Stimulated activated naive CD8-positive, alpha-beta T cell treated with anti-CD3 and anti-CD28 coated beads, Interleukin-15, amount 100 ng/mL, for 72 hours (primary cell): Measurements from ENCODE around the gene LIPG.
"Not testable (repeated sequence)": the region's sequence is repeated elsewhere in the genome, so short reads cannot be mapped to it uniquely, and the experiment has no call there.

ENCODE experiments used
- ATAC-seq: fragments of 150-1000 bp; cut with Tn5 transposase; 2 replicates; pipeline ENCODE4 v1.10.0; 2021; ENCODE audit warnings: mild to moderate bottlenecking, moderate library complexity
- DNase-seq, 2 donors: peaks; one replicate each; pipeline ENCODE4 v3.0.0; 2021 to 2022
- H3K27ac Mint-ChIP-seq, 2 donors: one replicate each; pipeline ENCODE4 v1.8.0; 2022; ENCODE audit warnings: mild to moderate bottlenecking in 2 of 2, mixed read lengths in 2 of 2, moderate library complexity in 2 of 2
- H3K27me3 Mint-ChIP-seq: one replicate; pipeline ENCODE4 v1.8.0; 2022; ENCODE audit warnings: mixed read lengths
- H3K4me1 Mint-ChIP-seq: one replicate; pipeline ENCODE4 v1.8.0; 2022; ENCODE audit warnings: mild to moderate bottlenecking, mixed read lengths
- H3K4me3 Mint-ChIP-seq, 2 donors: one replicate each; pipeline ENCODE4 v1.8.0; 2022; ENCODE audit warnings: mild to moderate bottlenecking in 2 of 2, mixed read lengths in 2 of 2, moderate library complexity in 1 of 2
- H3K9me3 Mint-ChIP-seq, 2 donors: one replicate each; pipeline ENCODE4 v1.8.0; 2022; ENCODE audit warnings: mixed read lengths in 2 of 2

The LIPG gene

DNA sequence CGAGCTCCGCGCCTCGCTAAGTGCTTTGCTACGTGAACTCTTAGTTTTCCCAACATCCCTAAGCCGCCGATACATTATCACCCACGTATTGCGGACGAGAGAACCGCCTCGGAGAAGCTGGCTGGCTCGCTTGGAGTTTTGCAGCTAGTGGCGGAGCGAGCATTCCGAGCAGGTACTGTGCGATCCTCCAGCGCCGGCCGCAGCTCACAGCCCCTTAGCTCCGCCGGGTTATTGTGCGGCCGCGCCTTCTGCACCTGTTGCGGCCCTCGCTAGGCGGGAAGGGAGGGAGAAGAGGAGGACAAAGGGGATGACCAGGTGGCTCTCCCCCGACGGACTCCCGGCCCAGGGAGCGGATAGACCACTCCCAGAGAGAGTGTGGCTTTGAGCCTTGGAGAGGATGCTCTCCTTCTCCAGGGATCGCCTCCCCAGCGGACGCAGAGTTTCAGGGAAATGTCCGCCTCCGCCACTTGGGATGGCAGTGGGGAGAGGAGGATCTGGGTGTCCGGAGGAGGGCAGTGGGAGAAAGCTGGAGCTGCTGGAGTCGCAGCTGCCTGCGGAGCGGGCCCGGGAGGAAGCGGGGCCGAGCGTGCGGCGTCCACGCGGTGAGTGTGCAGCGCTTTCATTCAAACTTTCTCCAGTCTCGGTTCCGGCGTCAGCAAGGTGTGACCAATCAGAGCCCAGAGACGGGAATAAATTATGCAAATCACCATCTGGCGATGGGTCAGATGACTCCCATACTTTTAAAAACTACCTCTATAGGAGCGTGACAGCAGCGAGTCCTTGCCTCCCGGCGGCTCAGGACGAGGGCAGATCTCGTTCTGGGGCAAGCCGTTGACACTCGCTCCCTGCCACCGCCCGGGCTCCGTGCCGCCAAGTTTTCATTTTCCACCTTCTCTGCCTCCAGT lies at the start of gene LIPG:
Gene LIPG (plus strand): TSS at position 769 of the 905 bp plus-strand sequence. CDS start 252 bp downstream, outside the sequence.
- ATAC-seq: peak; percentile 86
- peak within 1 kb of the TSS in 1 of 2 donors; percentile 30 for H3K27ac Mint-ChIP-seq
- peaks cover 84% of the 10 kb centered on the region for H3K27me3 Mint-ChIP-seq

DNA sequence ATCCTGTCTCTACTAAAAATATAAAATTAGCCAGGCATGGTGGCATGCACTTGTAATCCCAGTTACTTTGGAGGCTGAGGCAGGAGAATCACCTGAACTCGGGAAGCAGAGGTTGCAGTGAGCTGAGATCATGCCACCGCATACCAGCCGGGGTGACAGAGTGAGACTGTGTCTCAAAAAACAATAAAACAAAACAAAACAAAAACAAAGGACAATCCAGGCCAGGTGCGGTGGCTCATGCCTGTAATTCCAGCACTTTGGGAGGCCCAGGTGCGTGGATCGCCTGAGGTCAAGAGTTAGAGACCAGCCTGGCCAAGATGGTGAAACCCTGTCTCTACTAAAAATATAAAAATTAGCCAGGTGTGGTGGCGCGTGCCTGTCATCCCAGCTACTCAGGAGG lies 49.0 kb upstream of the LIPG start:
- not testable (repeated sequence) for DNase-seq, ATAC-seq, H3K27ac Mint-ChIP-seq, H3K4me1 Mint-ChIP-seq, H3K4me3 Mint-ChIP-seq, H3K9me3 Mint-ChIP-seq
- peaks cover 14% of the 10 kb centered on the region for H3K27me3 Mint-ChIP-seq

More for the DNA sequence above, at the start of gene LIPG:
- peak; percentile 39 to 58 for DNase-seq
- Mint-ChIP-seq H3K4me1 (peaks cover 35% of the 10 kb centered on the region), H3K9me3 (no peaks in the 10 kb centered on the region), H3K4me3 (peak within 1 kb of the TSS; percentile 78 to 89)

GRCh38 chr18:49514577-49514976 lies 47.3 kb upstream of the LIPG start:
- no peak overlapping the region for H3K4me3 Mint-ChIP-seq
- H3K4me1 Mint-ChIP-seq: no peaks in the 10 kb centered on the region
- no peak for DNase-seq
- H3K27me3 Mint-ChIP-seq: peaks cover under 1% of the 10 kb centered on the region
- ATAC-seq: no peak
- H3K27ac Mint-ChIP-seq: no peak overlapping the region
- no peaks in the 10 kb centered on the region for H3K9me3 Mint-ChIP-seq

GRCh38 chr18:49515003-49515402 lies 46.9 kb upstream of the LIPG start:
- not testable (repeated sequence) for DNase-seq, ATAC-seq, H3K4me1 Mint-ChIP-seq, H3K27me3 Mint-ChIP-seq, H3K4me3 Mint-ChIP-seq, H3K27ac Mint-ChIP-seq, H3K9me3 Mint-ChIP-seq

GRCh38 chr18:49515516-49515915 lies 46.3 kb upstream of the LIPG start:
- H3K9me3 Mint-ChIP-seq: no peaks in the 10 kb centered on the region
- no peak for ATAC-seq
- no peak for DNase-seq
- no peaks in the 10 kb centered on the region for H3K27me3 Mint-ChIP-seq
- no peaks in the 10 kb centered on the region for H3K4me1 Mint-ChIP-seq
- H3K4me3 Mint-ChIP-seq: no peak overlapping the region
- no peak overlapping the region for H3K27ac Mint-ChIP-seq

DNA sequence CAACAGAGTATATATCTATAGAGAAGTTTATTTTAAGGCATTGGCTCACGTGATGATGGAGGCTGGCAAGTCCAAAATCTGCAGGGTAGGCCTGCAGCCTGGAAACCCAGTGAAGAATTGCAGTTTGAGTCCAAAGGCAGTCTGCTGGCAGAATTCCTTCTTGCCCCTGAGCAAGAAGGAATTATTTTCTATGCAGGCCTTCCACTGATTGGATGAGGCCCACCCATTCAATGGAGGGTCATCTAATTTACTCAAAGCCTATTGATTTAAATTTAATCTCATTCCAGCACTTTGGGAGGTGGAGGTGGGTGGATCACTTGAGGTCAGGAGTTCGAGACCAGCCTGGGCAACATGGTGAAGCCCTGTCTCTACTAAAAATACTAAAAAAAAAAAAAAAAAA lies 44.4 kb upstream of the LIPG start:
- no peaks in the 10 kb centered on the region for H3K9me3 Mint-ChIP-seq
- H3K4me3 Mint-ChIP-seq: no peak overlapping the region
- H3K27ac Mint-ChIP-seq: no peak overlapping the region
- no peaks in the 10 kb centered on the region for H3K27me3 Mint-ChIP-seq
- no peaks in the 10 kb centered on the region for H3K4me1 Mint-ChIP-seq
- no peak for DNase-seq
- ATAC-seq: no peak

- no peak for ATAC-seq
- no peak for DNase-seq
- Mint-ChIP-seq H3K27ac (peak overlapping the region in 1 of 2 donors; percentile 61), H3K4me3 (no peak overlapping the region), H3K9me3 (no peaks in the 10 kb centered on the region), H3K27me3 (no peaks in the 10 kb centered on the region), H3K4me1 (no peaks in the 10 kb centered on the region)
Measured at GRCh38 chr18:49519101-49519971, 42.5 kb upstream of the LIPG start.

- Mint-ChIP-seq H3K27me3 (no peaks in the 10 kb centered on the region), H3K4me1 (no peaks in the 10 kb centered on the region), H3K27ac (peak overlapping the region in 1 of 2 donors; percentile 64), H3K4me3 (no peak overlapping the region), H3K9me3 (no peaks in the 10 kb centered on the region)
- ATAC-seq (no peak), DNase-seq (no peak)
Measured at GRCh38 chr18:49520661-49521145, 41.2 kb upstream of the LIPG start.

- DNase-seq: no peak
- no peaks in the 10 kb centered on the region for H3K9me3 Mint-ChIP-seq
- ATAC-seq: no peak
- H3K27ac Mint-ChIP-seq: no peak overlapping the region
- no peak overlapping the region for H3K4me3 Mint-ChIP-seq
- H3K4me1 Mint-ChIP-seq: no peaks in the 10 kb centered on the region
- no peaks in the 10 kb centered on the region for H3K27me3 Mint-ChIP-seq
Measured at GRCh38 chr18:49521216-49521835, 40.5 kb upstream of the LIPG start.

DNA sequence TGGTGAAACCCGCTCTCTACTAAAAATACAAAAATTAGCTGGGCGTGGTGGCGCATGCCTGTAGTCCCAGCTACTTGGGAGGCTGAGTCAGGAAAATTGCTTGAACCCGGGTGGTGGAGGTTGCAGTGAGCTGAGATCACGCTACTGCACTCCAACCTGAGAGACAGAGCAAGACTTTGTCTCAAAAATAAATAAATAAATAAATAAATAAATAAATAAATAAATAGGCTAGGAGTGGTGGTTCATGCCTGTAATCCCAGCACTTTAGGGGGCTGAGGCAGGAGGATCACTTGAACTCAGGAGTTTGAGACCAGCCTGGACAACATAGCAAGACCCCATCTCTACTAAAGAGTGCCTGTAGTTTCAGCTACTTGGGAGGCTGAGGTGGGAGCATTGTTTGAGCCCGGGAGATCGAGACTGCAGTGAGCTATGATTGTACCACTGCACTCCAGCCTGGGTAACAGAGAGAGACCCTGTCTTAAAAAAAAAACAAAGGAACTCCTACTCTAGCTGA lies 38.2 kb upstream of the LIPG start:
- not testable (repeated sequence) for H3K27me3 Mint-ChIP-seq, H3K4me1 Mint-ChIP-seq, H3K4me3 Mint-ChIP-seq, ATAC-seq, DNase-seq, H3K9me3 Mint-ChIP-seq
- H3K27ac Mint-ChIP-seq: peak overlapping the region in 1 of 2 donors; percentile 1

- ATAC-seq (no peak), DNase-seq (no peak)
- Mint-ChIP-seq H3K27me3 (peaks cover 3% of the 10 kb centered on the region), H3K9me3 (no peaks in the 10 kb centered on the region), H3K4me3 (no peak overlapping the region), H3K27ac (peak overlapping the region in 1 of 2 donors; percentile 35), H3K4me1 (no peaks in the 10 kb centered on the region)
Measured at GRCh38 chr18:49524349-49524748, 37.5 kb upstream of the LIPG start.

DNA sequence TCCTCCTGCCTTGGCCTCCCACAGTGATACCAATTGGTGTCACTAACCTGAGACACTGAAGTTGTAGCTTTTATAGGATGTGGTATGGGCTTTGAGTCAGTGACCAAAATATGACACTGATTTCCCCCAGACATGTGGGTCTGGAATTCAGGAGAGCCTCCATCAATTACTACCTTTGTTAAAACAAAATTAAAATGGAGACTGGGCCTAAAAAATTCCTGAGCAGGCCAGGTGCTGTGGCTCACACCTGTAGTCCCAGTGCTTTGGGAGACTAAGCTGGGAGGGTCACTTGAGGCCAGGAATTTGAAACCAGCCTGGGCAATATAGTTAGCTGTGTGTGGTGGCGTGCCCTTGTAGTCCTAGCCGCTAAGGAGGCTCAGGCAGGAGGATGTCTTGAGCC lies 36.9 kb upstream of the LIPG start:
- no peaks in the 10 kb centered on the region for H3K9me3 Mint-ChIP-seq
- no peak overlapping the region for H3K27ac Mint-ChIP-seq
- peaks cover 9% of the 10 kb centered on the region for H3K27me3 Mint-ChIP-seq
- no peak overlapping the region for H3K4me3 Mint-ChIP-seq
- DNase-seq: no peak
- ATAC-seq: no peak
- H3K4me1 Mint-ChIP-seq: no peaks in the 10 kb centered on the region

GRCh38 chr18:49525981-49526380 lies 35.9 kb upstream of the LIPG start:
- H3K27ac Mint-ChIP-seq: no peak overlapping the region
- ATAC-seq (no peak), DNase-seq (no peak)
- H3K4me3 Mint-ChIP-seq: no peak overlapping the region
- no peaks in the 10 kb centered on the region for H3K9me3 Mint-ChIP-seq
- peaks cover 17% of the 10 kb centered on the region for H3K27me3 Mint-ChIP-seq
- no peaks in the 10 kb centered on the region for H3K4me1 Mint-ChIP-seq

GRCh38 chr18:49527631-49528327 lies 34.1 kb upstream of the LIPG start:
- no peaks in the 10 kb centered on the region for H3K4me1 Mint-ChIP-seq
- peaks cover 17% of the 10 kb centered on the region for H3K27me3 Mint-ChIP-seq
- H3K9me3 Mint-ChIP-seq: no peaks in the 10 kb centered on the region
- H3K4me3 Mint-ChIP-seq: no peak overlapping the region
- no peak overlapping the region for H3K27ac Mint-ChIP-seq
- no peak for ATAC-seq
- DNase-seq: no peak

GRCh38 chr18:49529596-49529995 lies 32.3 kb upstream of the LIPG start:
- no peaks in the 10 kb centered on the region for H3K4me1 Mint-ChIP-seq
- no peak overlapping the region for H3K27ac Mint-ChIP-seq
- peaks cover 17% of the 10 kb centered on the region for H3K27me3 Mint-ChIP-seq
- no peak overlapping the region for H3K4me3 Mint-ChIP-seq
- no peaks in the 10 kb centered on the region for H3K9me3 Mint-ChIP-seq
- DNase-seq: no peak
- no peak for ATAC-seq
